GM23248 (cell line): ENCODE results near the gene GNAL.

Experiments used
- EZH2 ChIP-seq: fragments of 200-600 bp; sonication (generic); IDR thresholded peaks from 2 replicates; pipeline ENCODE4 v1.6.1; 2018; ENCODE audit warnings: antibody characterized with exemption, mild to moderate bottlenecking; ENCODE audit not compliant: insufficient read depth, poor library complexity, severe bottlenecking
- EZH2phosphoT487 ChIP-seq: fragments of 200-600 bp; sonication (generic); IDR thresholded peaks from 2 replicates; pipeline ENCODE4 v1.6.1; 2018; ENCODE audit warnings: antibody characterized with exemption, moderate library complexity, mild to moderate bottlenecking, low read depth; ENCODE audit not compliant: insufficient read depth

DNA sequence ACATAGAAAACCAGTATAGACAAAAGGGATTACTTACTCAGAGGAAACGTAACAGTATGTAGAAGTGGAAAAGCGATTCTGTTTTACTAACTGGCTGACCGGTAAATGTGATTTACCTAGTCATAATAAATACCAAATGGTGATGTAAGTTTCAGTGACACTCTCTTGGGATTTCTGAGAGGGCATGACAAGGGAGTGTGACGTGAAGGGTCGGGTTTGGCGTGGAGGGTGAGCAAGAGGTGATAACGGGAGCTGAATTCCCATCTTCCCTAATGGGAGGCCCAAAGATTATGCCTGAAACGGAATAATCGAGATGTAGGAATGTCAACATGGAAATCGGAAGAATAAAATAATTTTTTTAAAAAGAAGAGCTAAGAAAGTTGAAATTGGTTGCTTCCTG lies 12.7 kb upstream of the GNAL start:
- TF ChIP-seq EZH2 (no peak), EZH2phosphoT487 (no peak)
